Measurements from ENCODE around the gene ARFIP1. TPM values are rescaled to one million over a fixed set of nuclear protein-coding genes. Genes with fewer than 3 reads are reported as not detected.
A peak's percentile ranks its signal among the peaks of the same experiment; 100 is the strongest.

Gene ARFIP1
- total RNA-seq, 1 experiment from 2014 or later: 32.7 TPM

DNA sequence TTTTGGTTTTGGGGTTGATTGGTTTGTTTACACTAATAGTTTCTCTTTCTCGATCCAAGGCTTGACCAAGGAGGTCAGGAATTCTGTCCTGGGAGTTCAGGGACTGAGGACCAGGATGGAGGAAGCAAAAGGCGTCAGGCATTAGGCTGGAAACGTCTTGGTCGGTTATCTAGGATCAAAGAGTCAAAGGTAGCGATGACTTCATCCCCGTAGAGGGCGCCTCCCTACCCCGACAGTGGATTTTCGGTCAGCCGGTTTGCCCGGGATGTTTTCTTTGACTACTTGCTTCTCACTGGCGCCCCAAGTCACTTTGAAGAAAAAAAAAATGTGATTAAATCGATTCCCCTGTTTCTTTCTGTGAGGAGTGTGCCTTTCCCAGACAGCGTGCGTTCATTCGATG is 155.4 kb downstream of the ARFIP1 start:
- H2AFZ ChIP-seq (ENCODE audit: low read depth, low read length, poor library complexity, severe bottlenecking): peak overlapping the region; percentile 42
- RAD21 ChIA-PET (ENCODE audit: low non-redundant PET in 1 of 2, low total read pairs in 2 of 2, uncharacterized antibody in 2 of 2, unreplicated experiment in 2 of 2): no interaction called here
- H3K79me2 ChIP-seq (ENCODE audit: insufficient read depth, low read length): no peaks in the 10 kb centered on the region
- no peaks in the 10 kb centered on the region for H4K20me1 ChIP-seq (ENCODE audit: insufficient read depth)
- H3K4me1 ChIP-seq (ENCODE audit: control insufficient read depth in 1 of 2, insufficient read depth in 2 of 2, low read length in 2 of 2): peaks cover 14 to 32% of the 10 kb centered on the region in 2 experiments
- H3K4me3 ChIP-seq (replicated peaks in 1 of 2; ENCODE audit: low read depth in 1 of 2, low read length in 2 of 2): peak overlapping the region; percentile 60 to 66; a peak in 3 of 4 replicates
- H3K9ac ChIP-seq (ENCODE audit: low read length): 0 out of 2 replicates have a peak overlapping the region, but pooled peaks have one; percentile 52
- POLR2A ChIA-PET: no interaction called here
- BruUV-seq (replicated peaks): no TSS peak
- TF ChIP-seq TCF7L2 (IDR thresholded peaks at IDR 0.05; ENCODE audit: borderline replicate concordance, extremely low read depth, insufficient read depth, insufficient read length) (peak; percentile 68), POLR2A (IDR thresholded peaks at IDR 0.05; ENCODE audit: borderline replicate concordance, extremely low read depth, insufficient read depth, insufficient read length) (no peak), CEBPB (IDR thresholded peaks at IDR 0.05; ENCODE audit: low read depth) (no peak), SIN3A (IDR thresholded peaks at IDR 0.05; ENCODE audit: low read depth) (0 out of 2 replicates have a peak, but pooled peaks have one; percentile 14), RAD21 (IDR thresholded peaks at IDR 0.05; ENCODE audit: low read depth) (peak; percentile 41; the same call in 1 of the 2 replicates), CTCF (IDR thresholded peaks at IDR 0.05 in 2 of 3, conservative IDR thresholded peaks at IDR 0.05 in 1 of 3; ENCODE audit: borderline replicate concordance in 1 of 3, insufficient read depth in 1 of 3, low read depth in 2 of 3, low read length in 2 of 3) (0 out of 6 replicates have a peak, but pooled peaks of 2 of the 3 experiments have one; percentile 10 to 11), POLR2AphosphoS5 (IDR thresholded peaks at IDR 0.05; ENCODE audit: low read depth, low read length) (no peak)
- peak; percentile 18 for ATAC-seq
- CTCF ChIA-PET: interaction anchor here (1.5 to 1.8 kb wide), 2 partner anchors 148 to 193 kb away, joined by 6 read pairs; no protein-coding TSS in a partner anchor
- no peaks in the 10 kb centered on the region for H3K36me3 ChIP-seq (ENCODE audit: control insufficient read depth in 1 of 2, insufficient read depth in 2 of 2, low read length in 2 of 2)
- no peaks in the 10 kb centered on the region for H3K9me2 ChIP-seq (ENCODE audit: insufficient read depth)
- H3K4me2 ChIP-seq (ENCODE audit: low read length): peak overlapping the region; percentile 97
- intact Hi-C loops (cut with micrococcal nuclease): loop anchor here (5.0 kb wide), 2 partner anchors 147 to 192 kb away; no protein-coding TSS in a partner anchor
- H3K27me3 ChIP-seq (ENCODE audit: insufficient read depth, low read length): peaks cover 21% of the 10 kb centered on the region; the same call in 1 of the 2 replicates
- 0 out of 2 replicates have a peak overlapping the region, but pooled peaks have one; percentile 43 for H3K27ac ChIP-seq (ENCODE audit: low read depth, low read length)
- peak; percentile 16 for DNase-seq (ENCODE audit: low read depth, low spot score)
- H3K9me3 ChIP-seq (ENCODE audit: control insufficient read depth in 1 of 2, insufficient read depth in 1 of 2, low read depth in 1 of 2, low read length in 2 of 2): no peaks in the 10 kb centered on the region
